HG03432 (cell line): ENCODE data around the gene TCF3.

Source experiments
- ATAC-seq: cut with Tn5 transposase; IDR thresholded peaks from one replicate; pipeline ENCODE4 v1.9.1; 2021; ENCODE audit warnings: mild to moderate bottlenecking, moderate library complexity; ENCODE audit not compliant: unreplicated experiment

The TCF3 gene

DNA sequence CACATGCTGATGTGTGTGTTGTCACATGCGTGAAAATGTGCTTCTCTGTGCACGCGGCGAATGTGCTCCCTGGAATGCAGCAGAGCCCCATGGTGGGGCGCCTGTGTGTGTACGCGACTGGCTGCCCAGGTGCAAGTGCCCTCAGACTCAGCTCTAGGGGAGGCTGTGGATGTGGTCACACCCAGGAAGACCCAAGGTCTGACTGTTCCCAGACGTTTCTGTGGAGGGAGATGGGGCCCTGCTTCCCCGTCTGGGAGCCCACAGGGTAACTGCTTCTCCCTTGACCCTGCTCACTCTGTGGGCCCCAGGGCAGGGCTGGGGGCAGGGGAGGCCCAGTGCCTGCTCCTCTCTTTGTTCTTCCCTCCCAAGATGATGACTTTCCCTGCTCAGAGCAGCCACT lies 39.3 kb downstream of the TCF3 start:
- no peak for ATAC-seq

DNA sequence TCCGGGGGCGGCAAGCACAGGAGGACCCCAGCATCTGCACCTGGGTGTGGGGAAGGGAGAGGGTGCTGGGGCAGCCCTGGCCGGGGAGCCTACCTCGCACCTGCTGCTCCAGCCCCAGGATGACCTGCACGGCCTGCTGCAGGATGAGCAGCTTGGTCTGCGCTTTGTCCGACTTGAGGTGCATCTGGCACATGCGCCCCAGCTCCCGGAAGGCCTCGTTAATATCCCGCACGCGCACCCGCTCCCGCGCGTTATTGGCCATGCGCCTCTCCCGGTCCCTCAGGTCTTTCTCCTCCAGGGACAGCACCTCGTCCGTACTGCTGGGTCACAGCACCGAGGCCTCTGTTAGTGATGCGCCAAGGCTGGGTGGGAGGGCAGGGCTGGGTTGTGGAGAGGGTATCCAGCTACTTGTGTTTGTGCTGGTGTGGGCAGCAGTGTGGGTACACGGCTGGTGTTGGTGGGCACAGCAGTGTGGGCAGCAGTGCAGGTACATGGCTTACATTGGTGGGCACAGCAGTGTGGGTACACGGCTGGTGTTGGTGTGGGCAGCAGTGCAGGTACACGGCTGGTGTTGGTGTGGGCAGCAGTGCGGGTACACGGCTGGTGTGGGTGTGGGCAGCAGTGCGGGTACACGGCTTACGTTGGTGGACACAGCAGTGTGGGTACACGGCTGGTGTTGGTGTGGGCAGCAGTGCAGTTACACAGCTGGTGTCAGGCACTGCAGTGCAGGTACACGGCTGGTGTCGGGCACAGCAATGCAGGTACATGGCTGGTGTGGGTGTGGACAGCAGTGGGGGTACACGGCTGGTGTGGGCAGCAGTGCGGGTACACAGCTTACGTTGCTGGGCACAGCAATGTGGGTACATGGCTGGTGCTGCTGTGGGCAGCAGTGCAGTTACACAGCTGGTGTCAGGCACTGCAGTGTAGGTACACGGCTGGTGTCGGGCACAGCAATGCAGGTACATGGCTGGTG lies 40.0 kb downstream of the TCF3 start:
- no peak for ATAC-seq

DNA sequence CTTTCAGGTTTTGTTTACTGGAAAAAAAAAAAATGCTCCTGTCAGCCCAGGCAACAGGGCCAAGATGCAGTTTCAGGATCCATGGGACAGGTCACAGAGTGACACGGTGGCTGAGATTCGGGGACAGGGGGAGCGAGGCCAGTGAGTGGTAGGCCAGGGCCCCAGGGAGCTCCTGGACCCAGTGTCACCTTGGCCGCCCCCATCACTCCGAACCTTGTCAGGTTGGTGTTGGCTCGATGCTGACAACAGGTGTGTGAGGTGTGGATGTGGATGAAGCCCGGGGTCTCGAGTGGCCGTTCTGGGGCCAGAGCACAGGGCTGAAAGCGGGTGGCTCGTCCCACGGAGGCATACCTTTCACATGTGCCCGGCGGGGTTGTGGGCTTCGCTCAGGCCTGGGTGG lies 41.1 kb downstream of the TCF3 start:
- no peak for ATAC-seq

DNA sequence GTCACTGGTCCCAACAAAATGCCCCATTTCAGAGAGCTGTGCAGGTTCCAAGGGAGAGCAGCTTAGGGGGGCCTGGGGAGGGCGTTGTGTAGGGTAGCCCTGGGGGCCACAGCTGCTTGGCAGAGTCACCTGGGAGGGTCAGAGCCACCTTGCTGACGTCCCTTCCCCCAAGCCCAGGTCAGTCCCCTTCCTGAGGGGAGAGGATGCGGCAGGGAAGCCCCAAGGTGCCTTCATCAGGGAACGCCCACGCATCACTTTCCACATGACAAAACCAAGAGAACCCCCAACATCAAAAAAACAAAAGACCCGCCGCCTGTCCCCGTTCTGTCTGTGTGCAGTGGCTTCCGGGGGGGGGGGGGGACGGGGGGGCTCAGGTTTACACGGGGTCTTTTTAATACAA lies 41.8 kb downstream of the TCF3 start:
- no peak for ATAC-seq

GRCh38 chr19:1609680-1610474 lies 42.5 kb downstream of the TCF3 start:
- ATAC-seq, result no peak

GRCh38 chr19:1609103-1609396 lies 43.4 kb downstream of the TCF3 start:
- no peak for ATAC-seq

DNA sequence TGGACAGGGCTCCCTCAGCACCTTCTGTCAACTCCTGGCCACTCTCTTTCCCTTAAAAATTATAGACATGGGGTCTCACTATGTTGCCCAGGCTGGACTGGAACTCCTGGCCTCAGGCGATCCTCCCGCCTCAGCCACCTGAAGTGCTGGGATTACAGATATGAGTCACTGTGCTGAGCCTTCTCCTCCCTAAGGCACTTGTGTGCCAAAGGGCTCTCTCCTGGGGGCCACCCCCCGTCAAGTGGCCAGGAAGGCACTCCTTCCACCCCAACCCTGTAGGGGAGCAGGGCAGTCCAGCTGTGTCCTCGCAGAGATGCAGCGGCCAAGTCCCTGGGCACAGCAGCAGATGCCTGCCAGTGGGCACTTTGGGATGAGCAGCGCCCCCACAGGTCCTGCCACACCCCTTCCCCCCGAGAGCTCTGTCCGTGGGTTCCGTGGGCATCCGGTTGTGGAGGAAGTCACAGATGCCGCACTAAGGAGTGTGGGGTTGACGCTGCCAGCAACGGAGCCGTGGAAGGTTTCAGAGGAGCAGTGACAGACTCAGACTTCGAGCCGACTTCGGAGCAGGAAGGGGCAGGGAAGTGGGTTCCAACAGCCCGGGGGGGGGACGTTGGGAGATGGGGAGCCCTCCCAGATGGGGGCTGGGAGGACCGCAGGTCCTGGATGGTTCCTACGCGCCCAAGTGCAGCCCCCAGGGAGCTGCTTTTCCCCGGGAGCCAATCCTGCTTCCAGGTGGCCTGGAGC lies 43.9 kb downstream of the TCF3 start:
- ATAC-seq, result no peak

GRCh38 chr19:1606138-1606651 lies 46.2 kb downstream of the TCF3 start:
- ATAC-seq, result peak; percentile 1

DNA sequence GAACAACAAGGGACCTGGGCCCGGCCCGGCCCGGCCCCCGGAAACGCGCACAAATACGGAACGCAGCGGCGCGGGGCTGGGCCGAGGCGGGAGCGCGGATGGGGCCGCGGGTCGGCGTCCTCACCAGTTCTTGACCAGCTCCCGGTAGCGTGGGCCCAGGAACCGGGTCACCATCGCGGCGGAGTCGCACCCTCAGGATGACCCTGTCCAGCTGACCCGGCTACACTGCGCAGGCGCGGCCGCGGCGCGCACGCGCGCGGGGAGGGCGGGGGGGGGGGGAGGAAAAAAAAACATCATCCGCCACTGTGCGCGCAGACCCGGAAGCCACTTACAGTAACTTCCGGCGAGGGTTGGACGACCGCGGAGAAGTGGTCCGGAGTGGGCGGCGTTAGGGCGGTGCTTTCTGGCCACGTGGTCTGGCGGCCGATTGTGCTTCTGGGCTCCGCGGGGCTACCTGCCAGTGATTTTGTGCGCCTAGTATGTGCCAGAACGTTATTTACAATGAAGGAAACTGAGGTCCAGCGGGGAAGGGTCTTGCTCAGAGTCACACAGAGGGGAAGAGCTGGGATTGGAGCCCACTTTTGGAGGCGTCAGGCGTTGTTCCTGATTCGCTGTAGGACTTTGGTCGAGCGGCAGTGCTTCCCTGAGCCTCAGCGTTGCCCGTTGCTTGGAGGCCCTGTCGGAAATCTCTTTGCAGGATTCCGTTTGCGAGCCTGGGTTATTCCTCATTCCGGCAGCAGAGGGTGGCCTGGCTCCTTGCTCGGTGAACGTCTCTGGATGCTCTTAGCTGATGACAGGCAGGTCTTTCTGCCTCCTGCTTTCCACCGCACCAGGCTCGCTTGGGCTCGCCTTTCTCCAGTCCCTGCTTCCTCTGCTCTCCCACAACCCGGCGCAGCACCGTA lies 46.9 kb downstream of the TCF3 start, which contains the start of gene UQCR11:
Gene UQCR11 (minus strand): TSS at position 227 of the 902 bp plus-strand sequence. CDS start 53 bp downstream, at position 174.
- ATAC-seq, result peak; percentile 83

GRCh38 chr19:1602091-1602707 lies 50.2 kb downstream of the TCF3 start:
- ATAC-seq, result no peak

DNA sequence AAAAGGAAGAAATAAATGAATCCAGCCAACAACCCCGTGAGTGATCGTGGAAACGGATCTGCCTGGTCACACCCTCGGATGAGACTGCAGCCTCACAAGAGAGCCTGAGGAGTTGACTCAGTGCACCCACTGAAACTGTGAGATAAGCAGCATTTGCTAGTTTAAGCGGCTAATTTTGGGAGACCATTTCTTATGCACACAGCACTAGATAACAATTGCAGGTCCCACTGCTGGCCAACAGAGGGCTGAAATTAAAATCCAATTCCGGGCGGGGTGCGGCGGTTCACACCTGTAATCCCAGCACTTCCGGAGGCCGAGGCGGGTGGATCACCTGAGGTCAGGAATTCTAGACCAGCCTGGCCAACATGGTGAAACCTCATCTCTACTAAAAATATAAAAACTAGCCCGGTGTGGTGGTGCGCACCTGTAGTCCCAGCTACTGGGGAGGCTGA lies 50.8 kb downstream of the TCF3 start:
- ATAC-seq, result no peak

DNA sequence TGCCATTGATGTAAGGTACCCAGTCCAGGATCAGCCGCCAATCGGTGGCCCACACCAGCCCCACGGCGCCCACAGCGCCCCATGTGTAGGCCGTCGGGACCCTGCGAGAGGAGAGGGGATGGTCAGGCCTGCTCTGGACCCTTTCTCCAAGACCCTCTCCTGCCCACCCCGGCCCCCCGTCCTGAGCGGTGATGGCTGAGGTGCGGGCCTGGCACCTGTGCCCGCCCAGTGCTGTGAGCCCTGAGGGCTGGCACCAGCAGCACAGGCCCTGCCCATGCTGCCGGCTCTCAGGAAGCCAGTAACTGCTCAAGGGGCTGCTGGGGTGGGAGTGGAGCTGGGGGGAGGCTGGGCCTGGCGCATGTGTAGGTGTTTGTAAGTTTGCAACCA lies 53.0 kb downstream of the TCF3 start:
- ATAC-seq, result no peak

GRCh38 chr19:1598777-1599459 lies 53.5 kb downstream of the TCF3 start:
- ATAC-seq, result no peak

- ATAC-seq, result no peak
These were observed 59.0 kb downstream of the TCF3 start for GRCh38 chr19:1593501-1593772.

DNA sequence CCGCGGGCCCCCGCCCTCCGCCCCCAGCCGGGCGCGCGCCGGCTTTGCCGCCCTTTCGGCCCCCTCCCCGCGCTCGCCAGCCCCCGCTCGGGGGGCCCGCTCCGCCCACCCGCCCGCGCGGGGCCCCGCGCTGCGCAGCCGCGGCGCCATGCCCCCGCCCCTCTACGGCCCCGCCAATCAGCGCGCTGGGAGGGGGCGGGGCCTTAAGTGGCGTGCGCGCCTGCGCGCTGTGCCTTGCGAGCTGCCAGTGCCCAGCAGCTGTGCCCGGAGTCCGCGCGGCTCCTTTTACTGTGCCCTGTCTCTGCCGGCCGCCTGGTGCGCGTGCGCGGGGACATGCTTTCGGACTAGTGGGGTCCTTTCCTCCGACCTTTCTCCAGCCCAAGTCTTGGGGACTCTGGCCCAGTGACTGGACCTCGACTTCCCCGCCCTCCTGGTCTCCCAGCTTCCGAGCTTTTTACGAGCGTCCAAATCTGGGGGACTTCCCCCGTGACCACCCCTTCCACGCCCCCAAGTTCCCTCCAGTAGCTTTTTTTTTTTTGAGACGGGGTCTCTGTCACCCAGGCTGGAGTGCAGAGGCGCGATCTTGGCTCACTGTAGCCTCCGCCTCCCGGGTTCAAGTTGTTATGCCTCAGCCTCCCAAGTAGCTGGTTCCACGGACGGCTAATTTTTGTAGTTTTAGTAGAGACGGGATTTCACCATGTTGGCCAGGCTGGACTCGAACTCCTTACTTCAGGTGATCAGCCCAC lies 59.5 kb downstream of the TCF3 start, which contains the start of gene MBD3:
Gene MBD3 (minus strand): TSS at position 111 of the 746 bp plus-strand sequence. CDS start 234 bp downstream, outside the sequence.
- peak; percentile 71 for ATAC-seq

DNA sequence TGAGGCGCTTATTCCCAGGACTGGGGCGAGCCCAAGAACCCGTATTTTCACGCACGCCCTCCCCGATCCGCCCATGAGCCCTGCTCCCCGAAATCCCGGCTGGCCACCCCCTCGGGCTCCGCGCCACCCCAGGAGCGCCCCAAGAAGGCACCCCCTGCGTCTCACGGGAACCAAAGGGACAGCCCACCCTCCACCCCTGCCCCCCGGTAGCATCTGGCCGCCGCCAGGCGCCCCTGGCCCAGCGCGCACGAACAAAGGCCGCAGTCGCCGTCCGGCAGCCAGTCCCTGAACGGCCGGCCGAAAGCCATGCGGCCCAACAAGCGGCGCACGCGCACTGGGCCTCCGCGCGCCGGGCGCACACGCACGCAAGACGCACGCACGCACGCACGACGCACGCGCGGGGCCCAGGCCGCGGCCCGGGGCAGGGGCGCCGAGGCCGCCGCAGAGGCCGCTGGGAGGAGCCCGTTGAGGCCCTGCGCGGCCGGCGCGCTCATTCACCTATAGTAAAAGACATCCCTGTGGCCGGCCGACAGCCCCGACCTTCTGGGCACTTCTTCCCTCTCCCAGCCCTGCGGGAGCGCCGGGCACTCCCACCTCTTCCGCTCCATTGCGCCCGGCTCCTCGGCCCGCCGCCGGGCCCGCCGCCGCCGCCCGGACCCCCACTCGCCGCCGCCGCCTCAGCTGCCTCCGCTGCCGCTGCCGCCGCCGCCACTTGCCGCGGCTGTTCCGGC lies 60.2 kb downstream of the TCF3 start:
- peak; percentile 78 for ATAC-seq

- ATAC-seq, result no peak
These were observed 60.9 kb downstream of the TCF3 start for GRCh38 chr19:1591421-1592023.
